Measurements from ENCODE around the gene COL26A1.
"Not testable (repeated sequence)": the region's sequence is repeated elsewhere in the genome, so short reads cannot be mapped to it uniquely, and the experiment has no call there.

COL26A1 gene

DNA sequence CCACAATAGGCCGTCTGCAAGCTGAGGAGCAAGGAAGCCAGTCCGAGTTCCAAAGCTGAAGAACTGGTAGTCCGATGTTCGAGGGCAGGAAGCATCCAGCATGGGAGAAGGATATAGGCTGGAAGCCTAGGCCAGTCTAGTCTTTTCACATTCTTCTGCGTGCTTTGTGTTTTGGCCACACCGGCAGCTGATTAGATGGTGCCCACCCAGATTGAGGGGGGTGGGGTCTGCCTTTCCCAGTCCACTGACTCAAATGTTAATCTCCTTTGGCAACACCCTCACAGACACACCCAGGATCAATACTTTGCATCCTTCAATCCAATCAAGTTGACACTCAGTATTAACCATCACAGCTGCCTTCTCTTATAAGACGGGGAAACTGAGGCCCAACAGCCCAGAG, 142.8 kb downstream of the COL26A1 start:
- FAIRE-seq = not testable (repeated sequence)

DNA sequence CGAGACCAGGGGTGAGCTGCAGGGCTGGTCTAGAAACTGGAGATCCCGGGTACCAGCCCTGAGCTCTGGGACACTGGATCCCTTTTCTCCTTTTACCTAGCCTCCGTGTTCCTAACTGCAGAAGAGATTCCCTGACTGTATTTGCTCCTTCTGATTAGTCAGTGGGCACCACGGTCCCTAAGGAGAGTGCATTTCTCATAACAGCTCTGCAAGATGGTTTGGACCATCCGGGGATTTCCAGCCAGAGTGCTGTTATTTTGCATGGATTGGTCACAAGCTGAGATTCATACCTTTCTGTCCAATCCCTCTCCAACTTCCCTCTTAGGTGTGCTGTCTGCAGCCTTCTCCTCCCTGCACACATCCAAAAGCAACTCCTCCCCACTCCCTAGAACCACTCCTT, 143.9 kb downstream of the COL26A1 start:
- no peak for FAIRE-seq

DNA sequence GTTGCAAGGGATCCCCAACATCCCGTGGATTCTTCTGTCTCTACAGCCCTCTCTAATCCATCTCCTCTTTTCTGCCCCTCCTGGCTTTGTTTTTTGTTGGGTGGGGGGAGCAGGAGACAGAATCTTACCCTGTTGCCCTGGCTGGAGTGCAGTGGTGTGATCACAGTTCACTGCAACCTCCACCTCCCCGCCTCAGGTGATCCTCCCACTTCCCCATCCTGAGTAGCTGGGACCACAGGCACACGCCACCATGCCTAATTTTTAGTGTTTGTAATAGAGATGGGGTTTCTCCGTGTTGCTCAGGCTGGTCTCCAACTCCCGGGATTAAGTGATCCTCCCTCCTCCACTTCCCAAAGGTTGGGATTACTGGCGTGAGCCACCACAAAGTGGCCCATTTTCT, 144.7 kb downstream of the COL26A1 start:
- no peak for FAIRE-seq

DNA sequence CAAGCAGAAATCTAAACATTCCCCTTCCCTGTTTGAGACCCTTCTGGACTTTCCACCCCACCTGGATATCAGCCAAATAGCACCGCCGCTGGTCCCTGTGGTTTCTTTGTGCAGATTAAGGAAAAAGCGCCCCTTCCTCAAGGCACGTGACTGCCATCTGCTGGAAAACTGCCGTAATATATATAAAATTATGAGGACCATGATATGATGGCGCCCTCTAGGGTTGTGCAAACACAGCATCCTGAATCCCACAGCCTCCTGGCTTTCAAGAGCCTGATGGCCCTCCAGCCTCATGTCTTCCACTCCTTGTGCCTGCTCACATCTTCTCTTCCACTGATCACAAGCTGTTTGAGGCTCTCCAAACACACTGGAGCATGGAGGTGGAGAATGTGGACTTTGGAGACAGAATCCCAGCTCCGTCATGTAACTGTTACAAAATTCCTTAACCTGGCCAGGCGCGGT, 145.1 kb downstream of the COL26A1 start:
- FAIRE-seq = peak; percentile 84

DNA sequence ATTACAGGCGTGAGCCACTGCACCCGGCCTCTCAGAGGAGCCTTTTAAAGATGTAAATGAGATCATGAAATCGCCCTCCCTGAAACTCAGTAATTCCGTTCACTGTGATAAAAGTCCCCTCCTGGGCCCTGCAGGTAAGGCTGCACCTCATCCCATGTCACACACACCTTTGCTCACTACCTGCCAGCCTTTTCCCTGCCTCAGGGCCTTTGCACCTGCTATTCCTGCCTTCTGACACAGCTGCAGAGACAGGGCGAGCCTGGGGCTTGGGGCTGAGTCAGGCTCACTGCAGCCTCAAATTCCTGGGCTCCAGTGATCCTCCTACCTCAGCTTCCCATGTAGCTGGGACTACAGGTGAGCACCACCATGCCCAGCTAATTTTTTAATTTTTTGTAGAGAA, 147.6 kb downstream of the COL26A1 start:
- no peak for FAIRE-seq

DNA sequence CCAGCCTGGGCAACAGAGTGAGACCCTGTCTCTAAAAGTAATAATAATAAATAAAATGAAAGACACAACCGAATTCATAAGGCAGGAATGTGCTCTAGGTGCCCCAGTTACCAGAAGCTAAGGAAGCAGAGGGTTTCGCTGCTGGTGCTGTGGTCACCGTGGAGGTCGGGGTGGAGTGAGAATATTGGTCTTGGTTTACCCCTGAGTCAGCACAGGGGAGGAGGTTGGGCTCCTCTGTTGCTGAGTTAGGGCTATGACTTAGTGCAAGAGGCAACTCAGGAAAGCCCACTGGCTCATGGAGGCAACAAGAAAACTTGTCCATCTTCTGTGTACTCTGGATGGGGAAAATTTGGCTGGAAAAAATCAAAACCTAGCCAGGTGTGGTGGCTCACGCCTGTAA, 149.3 kb downstream of the COL26A1 start:
- FAIRE-seq = no peak

DNA sequence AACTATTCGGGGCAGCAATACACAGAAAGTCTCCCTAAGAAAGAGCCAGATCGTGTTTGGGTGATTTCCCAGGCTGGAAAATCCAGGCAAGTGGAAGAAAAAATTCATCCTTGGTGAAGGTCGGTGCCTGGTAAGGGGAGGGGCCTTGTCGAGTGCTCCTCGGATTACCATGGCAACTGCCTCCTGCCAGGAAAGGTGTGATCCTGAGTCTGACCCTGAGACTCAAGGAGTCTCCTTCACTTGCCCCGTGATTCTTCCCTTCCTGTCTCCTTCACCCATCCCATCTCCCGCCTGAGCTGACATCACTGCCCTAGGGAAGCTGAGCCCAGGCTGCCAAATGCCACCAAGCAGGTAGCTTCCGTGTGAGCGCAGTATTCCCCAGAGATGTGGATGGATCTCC, 154.2 kb downstream of the COL26A1 start:
- no peak for FAIRE-seq

DNA sequence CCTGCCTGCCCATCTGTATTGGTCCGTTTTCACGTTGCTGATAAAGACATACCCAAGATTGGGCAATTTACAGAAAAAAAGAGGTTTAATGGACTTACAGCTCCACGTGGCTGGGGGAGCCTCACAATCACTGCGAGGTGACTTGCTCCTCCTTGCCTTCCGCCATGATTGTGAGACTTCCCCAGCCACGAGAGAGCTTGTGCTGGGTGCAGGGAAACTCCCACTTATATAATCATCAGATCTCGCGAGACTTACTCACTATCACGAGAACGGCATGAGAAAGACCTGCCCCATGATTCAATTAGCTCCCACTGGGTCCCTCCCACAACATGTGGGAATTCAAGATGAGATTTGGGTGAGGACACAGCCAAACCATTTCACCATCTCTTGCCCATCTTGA, 154.6 kb downstream of the COL26A1 start:
- no peak for FAIRE-seq

DNA sequence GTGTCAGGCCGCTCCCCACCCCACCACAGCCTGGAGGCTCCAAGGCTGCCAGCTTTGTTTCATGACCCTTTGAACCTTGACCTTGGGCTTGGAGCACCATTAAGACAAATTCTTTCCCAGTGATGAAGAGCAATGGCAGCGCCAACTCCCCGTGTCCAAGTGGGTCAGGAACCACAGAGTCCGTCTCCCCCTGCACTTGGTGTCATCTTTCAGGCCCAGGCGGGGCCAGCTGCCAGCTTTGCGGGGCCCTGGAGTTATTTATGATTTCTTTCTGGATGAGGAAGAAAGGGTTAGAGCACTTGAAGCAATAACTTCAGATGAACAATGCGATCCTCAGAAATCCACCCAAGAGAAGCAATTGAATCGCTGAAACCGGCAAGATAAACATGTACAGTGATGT, 155.7 kb downstream of the COL26A1 start:
- no peak for FAIRE-seq

DNA sequence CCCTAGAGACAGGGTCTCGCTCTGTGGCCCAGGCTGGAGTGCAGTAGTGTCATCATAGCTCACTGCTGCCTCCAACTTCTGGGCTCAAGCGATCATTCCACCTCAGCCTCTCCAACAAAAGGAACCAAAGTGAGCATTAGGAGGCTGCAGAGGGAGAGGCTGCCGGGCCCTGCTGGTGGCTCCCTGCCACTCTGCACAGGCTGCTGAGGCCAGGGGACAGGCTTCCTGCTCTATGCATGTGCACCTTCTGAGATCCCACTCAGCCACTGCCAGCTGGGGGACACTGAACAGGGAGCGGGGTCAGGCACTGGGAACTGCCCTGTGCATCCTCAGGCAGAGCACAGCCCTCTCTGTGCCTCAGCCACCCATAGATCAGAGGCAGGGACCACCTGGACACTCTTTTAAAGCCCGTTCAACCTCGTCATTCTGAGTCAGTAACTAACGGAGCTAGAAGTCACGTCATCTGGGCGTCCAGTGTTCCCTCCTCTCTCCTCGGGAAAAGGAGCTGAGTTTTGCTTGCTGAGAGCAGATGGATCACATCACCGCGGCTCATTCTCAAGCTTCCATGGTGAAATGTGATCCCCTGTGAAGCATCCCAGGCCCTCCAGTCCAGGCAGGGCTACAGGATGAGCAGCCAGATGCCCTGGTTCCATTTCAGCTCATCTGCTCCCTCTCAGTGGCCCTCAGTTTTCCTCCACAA, 156.8 kb downstream of the COL26A1 start:
- FAIRE-seq = no peak

DNA sequence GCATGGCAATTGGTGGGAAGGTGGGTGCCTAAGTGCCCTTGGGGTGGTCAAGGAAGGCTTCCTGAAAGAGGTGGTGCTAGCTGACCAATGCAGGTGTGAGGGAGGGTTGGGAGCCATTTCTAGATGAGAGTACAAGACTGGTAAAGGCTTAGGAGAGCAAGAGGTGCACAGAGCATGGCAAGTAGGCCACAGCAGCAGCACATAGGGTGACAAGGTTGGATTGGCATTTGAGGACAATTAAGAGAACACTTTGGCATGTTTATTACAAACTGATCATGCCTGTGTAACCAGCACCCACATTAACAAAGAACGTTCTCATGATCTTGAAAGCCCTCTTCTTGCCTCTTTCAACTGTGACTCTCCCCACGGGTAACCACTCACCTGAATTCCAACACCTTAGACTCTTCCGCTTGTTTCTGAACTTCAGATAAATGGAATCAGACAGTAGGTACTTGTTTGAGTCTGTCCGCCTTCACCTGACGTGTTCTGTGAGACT, 158.8 kb downstream of the COL26A1 start:
- FAIRE-seq = no peak

DNA sequence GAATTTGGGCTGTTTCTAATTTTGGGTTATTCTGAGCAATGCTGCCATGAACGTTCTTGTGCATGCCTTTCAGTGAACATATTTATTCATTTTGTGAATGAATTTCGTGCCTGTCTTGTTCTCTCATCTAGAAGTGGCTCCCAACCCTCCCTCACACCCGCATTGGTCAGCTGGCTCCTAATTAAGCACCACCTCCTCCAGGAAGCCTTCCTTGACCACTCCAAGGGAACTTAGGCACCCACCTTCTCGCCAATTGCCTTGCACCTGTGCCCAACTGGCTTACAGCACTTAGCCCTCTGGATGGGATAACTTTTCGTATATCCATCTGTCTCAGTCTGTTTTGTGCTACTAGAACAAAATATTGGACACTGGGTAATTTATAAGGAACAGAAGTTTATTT, 159.3 kb downstream of the COL26A1 start:
- no peak for FAIRE-seq

DNA sequence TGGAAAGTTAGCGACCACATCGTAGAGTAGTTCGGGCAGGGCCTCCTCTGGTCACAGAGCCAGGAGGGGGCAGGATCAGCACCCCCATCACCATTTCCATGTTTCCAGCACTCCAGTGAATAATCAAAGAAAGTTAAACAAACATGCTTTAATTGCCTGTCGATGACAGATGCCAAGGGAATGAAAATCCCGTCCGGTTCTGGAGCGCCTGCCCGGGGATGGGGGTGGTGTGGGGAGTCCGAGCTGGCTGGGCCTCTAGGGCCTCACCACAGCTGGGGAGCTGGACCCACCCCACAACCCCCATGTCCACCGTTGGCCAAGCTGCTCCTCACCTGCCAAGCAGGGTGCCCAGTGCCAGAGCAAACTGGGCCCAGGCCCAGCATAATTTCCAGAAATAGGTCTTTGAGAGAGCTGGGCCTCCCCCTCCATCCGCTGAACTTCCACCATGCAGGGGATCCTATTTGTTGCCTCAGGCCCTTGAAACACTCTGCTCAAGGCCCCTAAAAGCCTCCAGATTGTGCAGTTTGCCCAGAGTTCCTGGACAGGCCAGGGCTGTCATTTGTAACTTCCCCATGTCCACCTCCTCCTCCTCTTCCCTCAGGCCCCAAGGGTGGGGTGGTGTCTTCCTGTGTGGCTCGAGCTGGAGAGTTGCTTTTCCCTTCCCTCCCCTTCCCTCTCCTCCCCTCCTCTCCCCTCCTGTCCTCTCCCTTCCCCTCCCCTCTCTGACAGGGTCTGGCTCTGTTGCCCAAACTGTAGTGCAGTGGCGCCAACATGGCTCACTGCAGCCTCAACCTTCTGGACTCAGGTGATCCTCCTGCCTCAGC, 165.4 kb downstream of the COL26A1 start:
- no peak for FAIRE-seq

DNA sequence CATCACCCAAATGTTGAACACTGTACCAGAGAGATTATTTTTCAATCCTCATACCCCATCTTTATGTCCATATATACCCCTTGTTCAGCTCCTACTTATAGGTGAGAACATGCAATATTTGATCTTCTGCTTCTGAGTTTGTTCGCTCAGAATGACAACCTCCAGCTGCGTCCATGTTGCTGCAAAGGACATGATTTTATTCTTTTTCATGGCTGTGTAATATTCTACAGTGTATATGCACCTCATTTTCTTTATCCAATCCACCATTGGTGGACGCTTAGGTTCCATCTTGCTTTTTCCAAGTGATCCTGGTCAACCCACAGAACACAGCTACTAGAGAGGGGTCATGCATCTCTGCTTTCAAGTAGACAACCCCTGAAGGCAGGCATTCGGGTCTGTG, 166.9 kb downstream of the COL26A1 start:
- no peak for FAIRE-seq

DNA sequence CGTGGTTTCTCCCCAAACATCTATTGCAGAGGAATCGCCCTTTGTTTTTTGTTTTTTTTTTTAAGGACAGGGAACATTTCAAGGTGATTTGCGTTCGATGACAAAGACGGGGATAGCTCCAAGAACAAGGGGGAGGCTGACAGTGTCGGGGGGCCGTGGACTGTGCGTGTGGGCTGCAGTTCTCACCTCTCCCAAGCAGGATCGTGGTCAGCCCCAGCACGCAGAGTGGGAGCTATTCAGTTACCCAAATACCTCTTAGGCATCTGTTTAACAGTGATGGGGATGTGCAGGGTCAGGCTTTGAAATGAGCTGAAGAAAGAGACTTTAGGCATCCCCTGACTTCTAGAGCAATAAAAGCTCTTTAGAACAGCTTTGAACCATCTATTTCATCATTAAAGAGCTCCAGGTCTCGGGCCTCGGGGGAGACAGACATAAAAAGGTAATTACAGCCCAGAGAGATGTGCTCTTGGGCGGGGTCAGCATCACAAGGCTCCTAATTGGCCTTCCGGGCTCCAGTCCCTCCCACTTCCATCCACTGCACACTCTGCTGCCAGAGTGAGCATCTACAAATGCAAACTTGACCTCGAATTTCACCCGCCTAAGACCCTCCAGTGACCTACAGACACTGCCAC, 169.2 kb downstream of the COL26A1 start:
- FAIRE-seq = no peak

DNA sequence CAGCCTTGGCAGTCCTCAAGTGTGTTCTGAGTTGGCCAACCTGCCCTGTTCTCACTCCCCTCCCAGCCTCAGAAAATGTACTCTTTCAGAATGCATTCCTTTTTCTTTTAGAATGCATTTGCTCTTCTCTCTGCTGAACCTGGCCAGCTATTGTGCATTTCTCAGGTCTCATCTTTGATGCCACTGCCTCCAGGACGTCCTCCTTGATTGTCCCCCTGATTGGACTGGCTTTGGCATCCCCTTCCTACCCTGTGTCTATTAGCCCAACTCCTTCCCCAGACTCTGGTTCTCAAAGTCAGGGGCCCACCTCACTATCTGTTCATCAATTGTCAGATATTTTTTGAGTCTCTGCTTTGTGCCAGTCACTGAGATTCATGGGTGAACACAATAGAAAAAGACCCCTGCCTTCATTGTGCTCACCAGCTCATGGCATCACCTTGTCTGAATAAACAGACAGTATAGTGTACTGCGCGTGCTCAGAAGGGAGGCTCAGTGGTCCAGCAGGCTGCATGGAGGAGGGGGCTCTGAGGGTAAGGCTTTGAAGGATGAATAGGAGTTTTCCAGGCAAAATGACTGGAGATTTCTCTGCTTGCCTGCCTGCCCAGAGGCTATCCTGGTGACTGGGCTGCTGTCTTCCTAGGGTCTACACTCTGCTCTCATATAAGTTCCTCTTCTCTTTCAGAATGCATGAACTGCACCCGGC, 169.9 kb downstream of the COL26A1 start:
- FAIRE-seq = no peak

DNA sequence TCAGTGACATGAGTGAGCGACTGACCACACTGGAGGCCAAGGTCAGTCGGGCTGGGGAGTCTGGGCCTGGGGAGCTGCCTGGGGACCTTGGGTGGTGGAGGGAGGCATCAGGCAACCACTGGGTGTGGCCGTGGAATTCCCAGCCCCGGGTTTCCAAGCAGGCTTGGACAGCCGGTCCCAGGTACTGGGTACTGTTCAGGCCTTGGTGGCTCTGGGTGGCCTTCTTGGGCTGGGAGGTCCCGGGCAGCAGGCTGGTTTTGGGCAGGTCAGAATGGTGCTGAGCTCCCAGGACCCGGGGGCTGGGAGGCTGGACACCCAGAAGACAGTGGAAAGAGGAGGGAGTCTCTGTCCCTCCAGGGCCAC, 170.4 kb downstream of the COL26A1 start:
- FAIRE-seq = no peak

DNA sequence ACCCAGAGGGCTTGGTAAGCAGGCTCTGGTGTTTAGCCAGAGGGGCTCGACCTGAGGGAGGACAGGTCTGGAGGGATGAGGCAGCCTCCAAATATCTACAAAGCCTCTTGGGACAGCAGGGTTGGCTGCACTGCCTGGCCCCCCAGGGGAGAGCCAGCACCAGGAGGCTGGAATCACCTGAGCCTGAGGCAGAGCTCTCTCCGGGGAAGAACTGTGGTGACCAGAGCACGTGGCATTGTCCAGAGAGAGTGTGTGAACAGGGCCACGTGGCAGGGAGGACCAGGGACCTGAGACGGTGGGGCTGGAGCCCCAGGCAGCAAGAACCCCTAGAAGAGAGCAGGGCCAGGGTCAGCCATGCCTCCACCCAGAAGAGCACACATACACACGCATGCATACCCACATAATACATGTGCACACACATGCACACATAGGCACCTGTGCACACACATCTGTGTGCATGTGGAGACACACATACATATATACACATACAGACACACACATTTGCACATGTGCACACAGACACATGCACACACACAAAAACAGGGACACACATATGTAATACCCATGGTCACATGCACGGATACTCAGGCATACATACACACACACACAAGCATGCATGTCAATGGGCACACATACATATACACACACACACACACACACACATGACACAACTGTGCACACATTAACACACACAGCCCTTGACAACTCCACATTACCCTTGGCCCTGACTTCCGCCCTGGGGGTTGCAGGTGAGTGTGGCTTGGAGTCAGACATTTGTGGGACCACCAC, 171.5 kb downstream of the COL26A1 start:
- FAIRE-seq = no peak

DNA sequence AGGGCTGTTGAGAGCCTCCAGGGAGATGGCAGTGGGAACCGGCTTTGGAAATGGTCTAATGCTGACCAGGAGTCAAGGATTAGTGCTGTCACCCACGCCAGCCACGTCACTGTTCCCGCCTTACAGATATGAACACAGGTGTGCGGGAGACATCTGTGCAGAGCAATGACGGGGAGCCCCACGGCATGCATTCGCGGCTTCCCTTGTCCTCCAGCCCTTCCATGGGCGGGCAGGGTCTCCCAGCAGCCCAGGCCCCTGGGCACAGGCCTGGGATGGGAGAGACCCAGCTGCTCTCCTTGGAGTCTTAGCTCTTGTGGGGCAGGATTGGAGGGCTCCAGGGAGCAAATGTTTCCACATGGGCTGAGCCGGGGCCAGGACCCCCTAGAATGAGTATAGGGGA, 172.2 kb downstream of the COL26A1 start:
- no peak for FAIRE-seq

DNA sequence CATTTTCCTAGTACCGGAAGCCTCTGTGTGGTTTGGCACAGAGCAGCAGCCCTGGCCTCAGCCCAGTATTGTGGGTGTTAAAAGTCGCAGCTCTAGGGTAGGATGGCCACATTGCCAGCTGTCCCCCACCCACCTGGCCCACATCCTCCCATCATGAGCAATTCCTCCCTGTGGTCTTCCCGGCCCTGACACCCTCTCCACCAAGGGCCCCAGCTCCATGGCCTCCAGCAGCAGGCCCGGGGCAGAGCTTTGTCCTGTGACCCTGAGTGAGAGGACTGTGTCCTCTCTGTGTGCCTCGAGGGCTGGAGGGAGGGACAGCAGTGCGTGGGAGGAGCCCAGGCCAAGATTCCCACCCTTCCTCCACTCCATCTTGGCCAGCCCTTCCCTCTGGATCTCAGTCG, 172.7 kb downstream of the COL26A1 start:
- no peak for FAIRE-seq

DNA sequence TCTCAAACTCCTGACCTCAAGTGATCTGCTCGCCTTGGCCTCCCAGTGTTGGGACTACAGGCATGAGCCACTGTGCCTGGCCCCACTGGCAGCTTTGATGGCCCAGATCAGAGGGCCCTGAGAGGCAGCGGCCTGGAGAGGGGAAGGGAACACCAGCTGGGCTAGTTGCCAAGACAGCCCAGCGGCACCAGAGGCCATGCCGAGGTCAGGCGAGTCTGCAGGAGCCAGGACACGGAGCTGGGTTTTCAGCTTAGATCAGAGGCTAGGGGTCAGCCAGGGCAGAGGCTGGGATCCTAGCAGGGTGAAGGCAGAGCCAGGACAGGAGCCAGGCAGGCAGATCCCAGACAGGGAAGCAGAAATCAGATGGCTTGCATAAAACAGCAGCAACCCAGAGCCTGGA, 173.6 kb downstream of the COL26A1 start:
- FAIRE-seq = no peak

DNA sequence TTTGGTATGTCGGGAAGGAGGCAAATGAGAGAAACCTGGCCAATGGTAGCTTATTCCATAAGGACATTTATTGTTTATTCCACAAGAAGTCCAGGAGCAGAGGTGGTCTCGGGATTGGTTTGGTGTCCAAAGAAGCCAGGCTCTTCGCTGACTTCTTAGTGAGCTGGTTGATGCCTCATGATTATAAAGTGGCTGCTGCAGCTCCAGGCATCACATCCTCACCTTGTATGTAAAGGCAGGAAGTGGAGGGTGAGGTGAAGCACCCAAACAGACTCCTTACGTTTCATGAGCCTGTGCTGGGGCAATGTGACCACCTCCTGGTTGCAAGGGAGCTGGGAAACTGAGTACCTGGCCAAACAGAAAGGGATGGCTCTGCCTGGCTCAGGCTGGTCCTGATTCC, 174.0 kb downstream of the COL26A1 start:
- no peak for FAIRE-seq

Measured in G401.6 (cell line).